ENCODE results near the gene PLAC9. TPM values are rescaled to one million over a fixed set of nuclear protein-coding genes. Genes with fewer than 3 reads are reported as not detected.

Gene PLAC9
- total RNA-seq, 3 donors from 2014 or later: 7.5 to 66.2 (median 13.4) TPM

GRCh38 chr10:80157561-80157960 is 25.0 kb downstream of the PLAC9 start:
- intact Hi-C loops (cut with DNase I; ENCODE audit: low total_unique reads): loop anchor here (5.0 kb wide), 1 partner anchor 45 kb away; no protein-coding TSS in a partner anchor
- Histone ChIP-seq H3K27ac (peak overlapping the region; percentile 50 to 95), H3K4me1 (peaks cover 0 to 17% of the 10 kb centered on the region in 2 donors), H3K4me3 (no peak overlapping the region), H3K9me3 (no peaks in the 10 kb centered on the region), H3K36me3 (no peaks in the 10 kb centered on the region), H3K27me3 (no peaks in the 10 kb centered on the region)
- TF ChIP-seq POLR2AphosphoS5 (IDR thresholded peaks at IDR 0.05) (no peak), POLR2A (IDR thresholded peaks at IDR 0.05) (no peak), CTCF (IDR thresholded peaks at IDR 0.05) (no peak)
- DNase-seq (ENCODE audit: low spot score in 2 of 2): no peak

- H3K4me1 ChIP-seq: peaks cover 0 to 17% of the 10 kb centered on the region in 2 donors
- no peaks in the 10 kb centered on the region for H3K9me3 ChIP-seq
- TF ChIP-seq CTCF (IDR thresholded peaks at IDR 0.05) (no peak), POLR2AphosphoS5 (IDR thresholded peaks at IDR 0.05) (no peak), POLR2A (IDR thresholded peaks at IDR 0.05) (no peak)
- no peaks in the 10 kb centered on the region for H3K36me3 ChIP-seq
- DNase-seq (ENCODE audit: low spot score in 2 of 2): no peak
- H3K27me3 ChIP-seq: no peaks in the 10 kb centered on the region
- intact Hi-C loops (cut with DNase I; ENCODE audit: low total_unique reads): loop anchor here (5.0 kb wide), 1 partner anchor 44 kb away; no protein-coding TSS in a partner anchor
- H3K4me3 ChIP-seq: no peak overlapping the region
- H3K27ac ChIP-seq: peak overlapping the region; percentile 50 to 95
Observed at GRCh38 chr10:80158126-80158525, 25.6 kb downstream of the PLAC9 start.

- intact Hi-C loops (cut with DNase I; ENCODE audit: low total_unique reads): loop anchor here (5.0 kb wide), 1 partner anchor 44 kb away; no protein-coding TSS in a partner anchor
- Histone ChIP-seq H3K9me3 (no peaks in the 10 kb centered on the region), H3K4me3 (peak overlapping the region in 1 of 3 donors; percentile 7), H3K36me3 (no peaks in the 10 kb centered on the region), H3K27ac (peak overlapping the region; percentile 50 to 95), H3K4me1 (peaks cover 2 to 17% of the 10 kb centered on the region in 2 donors), H3K27me3 (no peaks in the 10 kb centered on the region)
- DNase-seq (ENCODE audit: low spot score in 2 of 2): peak; percentile 69 to 72
- TF ChIP-seq CTCF (IDR thresholded peaks at IDR 0.05) (no peak), POLR2A (IDR thresholded peaks at IDR 0.05) (no peak), POLR2AphosphoS5 (IDR thresholded peaks at IDR 0.05) (peak; percentile 65 to 78 (median 74))
Observed at GRCh38 chr10:80158598-80159127, 26.1 kb downstream of the PLAC9 start.

GRCh38 chr10:80159166-80159873 is 26.8 kb downstream of the PLAC9 start:
- no peak overlapping the region for H3K4me3 ChIP-seq
- no peak for DNase-seq (ENCODE audit: low spot score in 2 of 2)
- no peaks in the 10 kb centered on the region for H3K36me3 ChIP-seq
- peak overlapping the region; percentile 50 to 95 for H3K27ac ChIP-seq
- no peak for TF ChIP-seq POLR2A (IDR thresholded peaks at IDR 0.05)
- TF ChIP-seq POLR2AphosphoS5 (IDR thresholded peaks at IDR 0.05): no peak
- TF ChIP-seq CTCF (IDR thresholded peaks at IDR 0.05): no peak
- H3K9me3 ChIP-seq: no peaks in the 10 kb centered on the region
- intact Hi-C loops (cut with DNase I; ENCODE audit: low total_unique reads): loop anchor here (5.0 kb wide), 1 partner anchor 43 kb away; no protein-coding TSS in a partner anchor
- H3K27me3 ChIP-seq: no peaks in the 10 kb centered on the region
- H3K4me1 ChIP-seq: peaks cover 8 to 17% of the 10 kb centered on the region in 2 donors

Measured in breast epithelium (tissue), 4 donors.